Measurements from ENCODE around the gene PRRC2B.
"Not testable (repeated sequence)": the region's sequence is repeated elsewhere in the genome, so short reads cannot be mapped to it uniquely, and the experiment has no call there.

PRRC2B gene

DNA sequence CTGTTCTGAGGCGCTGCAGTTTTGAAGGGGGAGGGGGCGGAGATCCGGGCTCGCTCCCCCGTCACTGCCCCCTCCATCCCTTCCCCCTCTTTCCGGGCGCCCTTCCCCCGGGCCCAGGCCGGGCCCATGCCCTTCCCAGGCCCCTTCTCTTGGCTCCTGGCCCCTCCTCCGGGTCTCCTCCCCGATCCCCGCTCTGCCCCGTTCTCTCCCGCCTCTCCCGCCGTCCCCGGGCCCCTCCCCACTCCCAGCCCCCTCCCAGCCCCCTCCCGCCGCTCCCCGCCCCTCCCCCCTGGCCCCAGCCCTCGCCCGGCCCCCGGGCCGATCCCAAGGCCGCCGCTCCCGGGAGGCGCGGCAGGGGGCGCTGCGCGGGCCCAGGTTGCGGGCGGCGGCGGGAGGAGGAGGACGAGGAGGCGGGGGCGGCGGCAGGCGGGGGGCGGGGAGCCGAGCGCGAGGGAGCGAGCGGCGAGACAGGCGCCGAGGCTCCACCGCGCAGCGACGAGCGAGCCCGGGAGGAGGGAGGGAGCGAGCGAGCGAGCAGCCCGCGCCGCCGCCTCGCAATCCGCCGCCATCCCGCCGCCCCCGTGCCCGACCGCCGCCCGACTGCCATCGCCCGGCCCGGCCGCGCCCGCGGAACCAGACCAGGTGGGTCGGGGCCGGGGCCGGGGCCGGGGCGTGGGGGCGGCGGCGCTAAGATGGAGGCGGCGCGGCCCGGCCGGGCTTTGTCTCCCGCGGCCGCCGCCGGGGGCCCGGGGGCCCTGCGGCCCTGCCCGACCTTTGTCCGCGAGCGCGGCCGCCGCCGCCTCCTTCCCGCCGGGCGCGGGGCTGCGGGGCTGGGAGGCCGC lies at the start of gene PRRC2B:
PRRC2B (plus strand) TSS at position 465 of the 842 bp plus-strand sequence. CDS start 36,059 bp downstream, outside the sequence.
- in situ Hi-C loops (cut with MboI; ENCODE audit: low sequenced_read_pairs): no loop called here

DNA sequence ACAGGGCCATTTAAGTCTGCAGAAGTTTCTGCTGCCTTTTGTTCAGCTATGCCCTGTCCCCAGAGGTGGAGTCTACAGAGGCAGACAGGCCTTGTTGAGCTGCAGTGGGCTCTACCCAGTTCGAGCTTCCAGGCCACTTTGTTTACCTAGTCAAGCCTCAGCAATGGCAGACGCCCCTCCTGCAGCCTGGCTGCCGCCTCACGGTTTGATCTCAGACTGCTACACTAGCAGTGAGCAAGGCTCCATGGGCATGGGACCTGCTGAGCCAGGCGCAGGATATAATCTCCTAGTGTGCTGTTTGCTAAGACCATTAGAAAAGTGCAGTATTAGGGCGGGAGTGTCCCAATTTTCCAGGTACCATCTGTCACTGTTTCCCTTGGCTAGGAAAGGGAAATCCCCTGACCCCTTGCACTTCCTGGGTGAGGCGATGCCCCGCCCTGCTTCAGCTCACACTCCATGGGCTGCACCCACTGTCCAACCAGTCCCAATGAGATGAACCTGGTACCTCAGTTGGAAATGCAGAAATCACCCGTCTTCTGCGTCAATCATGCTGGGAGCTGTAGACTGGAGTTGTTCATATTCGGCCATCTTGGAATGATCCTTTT lies 48.9 kb upstream of the PRRC2B start:
- in situ Hi-C loops (cut with MboI; ENCODE audit: low sequenced_read_pairs): not testable (repeated sequence)

DNA sequence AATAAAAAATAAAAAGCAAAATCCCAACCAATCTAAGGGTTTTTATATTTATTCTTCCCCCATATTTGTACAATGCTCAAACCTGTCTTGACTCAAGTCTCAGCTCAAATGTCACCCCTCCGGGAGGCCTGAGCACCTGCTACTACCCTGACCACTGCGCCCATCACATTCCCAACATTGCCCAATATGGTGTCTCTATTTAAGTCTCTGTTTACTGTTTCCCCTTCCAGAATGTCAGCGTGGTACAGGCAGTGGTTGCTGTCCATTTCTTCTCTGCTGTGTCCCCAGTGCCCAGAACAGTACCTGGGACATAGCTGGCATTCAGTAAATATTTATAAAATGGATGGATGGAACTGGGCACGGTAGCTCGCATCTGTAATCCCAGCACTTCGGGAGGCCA lies 47.3 kb upstream of the PRRC2B start:
- in situ Hi-C loops (cut with MboI; ENCODE audit: low sequenced_read_pairs): no loop called here

- in situ Hi-C loops (cut with MboI; ENCODE audit: low sequenced_read_pairs): no loop called here
Measured at GRCh38 chr9:131347376-131348020, 46.4 kb upstream of the PRRC2B start.

- in situ Hi-C loops (cut with MboI; ENCODE audit: low sequenced_read_pairs): no loop called here
Measured at GRCh38 chr9:131348631-131349521, 45.0 kb upstream of the PRRC2B start.

DNA sequence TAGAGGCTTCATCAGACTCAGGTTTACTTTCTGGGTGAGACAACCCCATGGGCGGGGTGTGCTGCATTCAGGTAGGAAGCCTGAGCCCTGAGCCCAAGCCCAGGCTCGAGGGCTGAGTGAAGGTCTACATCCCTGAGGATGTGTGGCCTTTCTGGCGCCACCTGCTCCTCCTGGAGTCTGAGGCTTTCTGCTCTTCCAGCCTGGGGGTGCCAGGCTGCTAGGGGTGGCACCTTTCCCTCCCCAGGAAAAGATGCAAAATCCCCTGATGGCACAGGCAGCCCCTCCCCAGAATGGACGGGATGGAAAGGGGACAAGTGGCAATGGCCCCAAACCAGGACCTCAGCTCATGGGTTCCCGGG lies 44.4 kb upstream of the PRRC2B start:
- in situ Hi-C loops (cut with MboI; ENCODE audit: low sequenced_read_pairs): no loop called here

GRCh38 chr9:131349881-131350563 lies 43.9 kb upstream of the PRRC2B start:
- in situ Hi-C loops (cut with MboI; ENCODE audit: low sequenced_read_pairs): no loop called here

- in situ Hi-C loops (cut with MboI; ENCODE audit: low sequenced_read_pairs): not testable (repeated sequence)
Measured at GRCh38 chr9:131356479-131356878, 37.4 kb upstream of the PRRC2B start.

DNA sequence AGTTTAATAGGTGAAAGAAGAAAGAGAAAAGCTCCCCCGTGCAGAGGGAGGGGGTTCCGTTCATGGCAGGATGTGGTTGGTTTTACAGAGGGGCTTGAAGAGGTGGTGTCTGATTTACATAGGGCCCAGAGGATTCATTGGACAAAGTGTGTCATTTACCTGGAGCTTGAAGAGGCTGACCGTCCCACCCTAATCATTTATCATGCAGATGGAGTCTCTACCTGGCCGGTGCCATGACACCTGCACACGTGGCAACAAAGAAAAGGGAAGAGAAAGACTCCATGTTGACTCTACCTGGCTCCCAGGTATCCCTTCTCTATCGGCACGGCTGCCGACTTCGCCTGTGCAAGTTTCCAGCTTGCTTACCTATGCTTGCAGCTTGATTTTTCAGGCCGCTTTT lies 35.3 kb upstream of the PRRC2B start:
- in situ Hi-C loops (cut with MboI; ENCODE audit: low sequenced_read_pairs): no loop called here

- in situ Hi-C loops (cut with MboI; ENCODE audit: low sequenced_read_pairs): no loop called here
Measured at GRCh38 chr9:131361202-131361833, 32.6 kb upstream of the PRRC2B start.

DNA sequence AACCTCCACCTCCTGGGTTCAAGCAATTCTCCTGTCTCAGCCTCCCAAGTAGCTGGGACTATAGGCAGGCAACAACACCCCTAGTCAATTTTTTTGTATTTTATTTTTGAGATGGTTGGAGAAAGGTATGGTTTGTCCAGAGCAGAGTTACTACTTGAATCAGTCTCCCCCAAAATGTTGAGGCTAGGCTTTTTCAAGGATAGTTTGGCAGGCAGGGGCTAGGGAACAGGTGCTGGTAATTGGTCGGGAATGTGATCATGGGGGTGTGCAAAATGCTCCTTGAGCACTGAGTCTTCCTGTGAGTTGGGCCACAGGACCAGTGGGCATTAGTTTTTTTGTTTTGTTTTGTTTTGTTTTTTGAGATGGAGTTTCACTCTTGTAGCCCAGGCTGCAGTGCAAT lies 28.3 kb upstream of the PRRC2B start:
- in situ Hi-C loops (cut with MboI; ENCODE audit: low sequenced_read_pairs): no loop called here

DNA sequence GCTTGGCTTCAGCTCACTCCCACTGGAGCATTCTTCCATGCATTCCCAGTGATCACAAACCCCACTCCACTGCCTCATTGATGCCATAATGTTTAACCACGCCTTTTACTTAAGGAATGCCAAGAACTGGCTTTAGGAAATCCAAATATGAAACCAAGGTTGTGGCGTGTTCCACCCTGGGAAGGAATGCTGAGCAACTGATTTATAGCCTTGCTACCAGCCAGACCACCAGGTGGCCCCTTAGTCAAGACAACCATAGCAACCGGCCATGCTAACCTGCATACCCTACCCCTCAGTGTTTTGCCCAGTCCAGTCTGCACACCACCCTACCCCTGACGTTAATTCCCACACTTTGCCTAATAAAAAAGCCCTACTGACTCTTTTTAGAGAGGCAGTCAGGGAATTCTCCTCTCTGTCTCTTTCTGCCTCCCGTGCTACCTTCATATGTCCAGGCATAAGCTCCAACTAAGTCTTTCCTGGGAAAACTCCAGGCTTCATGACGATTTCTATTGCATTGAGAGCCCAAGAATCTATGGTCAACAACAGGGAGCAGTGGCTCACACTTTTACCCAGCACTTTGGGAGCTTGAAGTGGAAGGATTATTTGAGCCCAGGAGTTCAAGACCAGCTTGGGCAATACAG lies 27.0 kb upstream of the PRRC2B start:
- in situ Hi-C loops (cut with MboI; ENCODE audit: low sequenced_read_pairs): no loop called here

GRCh38 chr9:131367450-131367849 lies 26.4 kb upstream of the PRRC2B start:
- in situ Hi-C loops (cut with MboI; ENCODE audit: low sequenced_read_pairs): no loop called here

- in situ Hi-C loops (cut with MboI; ENCODE audit: low sequenced_read_pairs): no loop called here
Measured at GRCh38 chr9:131370638-131371037, 23.2 kb upstream of the PRRC2B start.

GRCh38 chr9:131372599-131372973 lies 21.3 kb upstream of the PRRC2B start:
- in situ Hi-C loops (cut with MboI; ENCODE audit: low sequenced_read_pairs): not testable (repeated sequence)

DNA sequence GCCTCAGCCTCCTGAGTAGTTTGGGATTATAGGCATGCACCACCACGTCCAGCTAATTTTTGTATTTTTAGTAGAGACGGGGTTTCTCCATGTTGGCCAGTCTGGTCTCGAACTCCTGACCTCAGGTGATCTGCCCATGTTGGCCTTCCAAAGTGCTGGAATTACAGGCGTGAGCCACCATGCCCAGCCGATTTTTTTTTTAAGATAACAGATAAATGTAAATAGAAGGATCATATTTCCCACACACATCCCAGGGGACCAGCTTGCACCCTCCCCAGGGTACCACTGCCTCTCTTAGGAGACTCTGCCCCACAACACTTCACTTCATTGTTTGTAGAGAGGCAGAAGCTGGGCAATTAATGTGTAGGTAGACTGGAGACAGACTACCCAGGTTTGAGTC lies 19.2 kb upstream of the PRRC2B start:
- in situ Hi-C loops (cut with MboI; ENCODE audit: low sequenced_read_pairs): not testable (repeated sequence)

- in situ Hi-C loops (cut with MboI; ENCODE audit: low sequenced_read_pairs): no loop called here
Measured at GRCh38 chr9:131379056-131379455, 14.8 kb upstream of the PRRC2B start.

- in situ Hi-C loops (cut with MboI; ENCODE audit: low sequenced_read_pairs): no loop called here
Measured at GRCh38 chr9:131382850-131383729, 10.8 kb upstream of the PRRC2B start.

DNA sequence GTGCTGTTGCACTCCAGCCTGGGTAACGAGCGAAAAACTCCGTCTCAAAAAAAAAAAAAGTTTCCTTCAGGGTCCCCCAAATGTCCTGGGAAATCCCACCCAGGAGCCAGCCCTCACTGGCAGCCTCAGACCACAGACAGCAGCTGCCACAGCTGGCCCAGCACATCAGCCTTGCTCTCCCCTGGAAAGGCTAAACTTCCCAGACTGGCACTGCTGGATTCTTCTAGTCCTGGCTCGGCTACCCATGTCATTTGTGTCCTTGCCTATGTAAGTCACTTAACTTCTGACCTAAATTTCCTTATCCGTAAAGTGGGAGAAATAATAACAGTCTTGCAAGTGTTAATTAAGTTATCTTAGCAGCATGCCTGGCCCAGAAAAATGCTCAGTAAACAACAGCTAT lies 8.6 kb upstream of the PRRC2B start:
- in situ Hi-C loops (cut with MboI; ENCODE audit: low sequenced_read_pairs): no loop called here
